Lower leg skin (tissue), 4 donors: Measurements from ENCODE around the gene DHX38. TPM values are rescaled to one million over a fixed set of nuclear protein-coding genes. Genes with fewer than 3 reads are reported as not detected.

Source experiments
- DNase-seq, 2 donors: peaks; one replicate each; pipeline ENCODE4 v3.0.0-alpha.2; 2019; ENCODE audit warnings: low spot score in 2 of 2
- H3K4me3 ChIP-seq: fragments of 200-600 bp; sonication (generic); 2 replicates; pipeline ENCODE4 v1.5.1; 2017; ENCODE audit warnings: mild to moderate bottlenecking, low read depth; ENCODE audit not compliant: poor library complexity, severe bottlenecking
- POLR2A ChIP-seq, 2 donors: fragments of 450-650 bp; IDR thresholded peaks; one replicate each; pipeline ENCODE4 v1.6.1; 2016 to 2017; ENCODE audit warnings: antibody characterized with exemption in 2 of 2, mild to moderate bottlenecking in 1 of 2, moderate library complexity in 1 of 2
- WGBS, 2 donors: methylation state at CpG; one replicate each; pipeline ENCODE4 v1.1.5; 2018; 5-methylcytosine and 5-hydroxymethylcytosine counted together
- intact Hi-C: fragments of 100-400 bp; cut with DNase I; formaldehyde crosslinking; loops from one replicate; pipeline ENCODE4 v1.15.0; 2023; ENCODE audit warnings: low total_unique reads
- total RNA-seq, 4 donors: library from RNA; depleted of rRNA; stranded (reverse); fragments of >200 nt; gene quantifications; one replicate each; pipeline ENCODE4 v1.1.0, GENCODE V29; 2016
- TF ChIP-seq, protein P1 (sequence below), 3 donors: fragments of 450-650 bp; IDR thresholded peaks; one replicate each; pipeline ENCODE4 v1.5.1; 2016; ENCODE audit warnings: antibody characterized with exemption in 3 of 3, mild to moderate bottlenecking in 3 of 3, moderate library complexity in 2 of 3

Gene DHX38
- total RNA-seq, 4 donors from 2014 or later = 47.1 to 93.4 (median 51.2) TPM

DNA sequence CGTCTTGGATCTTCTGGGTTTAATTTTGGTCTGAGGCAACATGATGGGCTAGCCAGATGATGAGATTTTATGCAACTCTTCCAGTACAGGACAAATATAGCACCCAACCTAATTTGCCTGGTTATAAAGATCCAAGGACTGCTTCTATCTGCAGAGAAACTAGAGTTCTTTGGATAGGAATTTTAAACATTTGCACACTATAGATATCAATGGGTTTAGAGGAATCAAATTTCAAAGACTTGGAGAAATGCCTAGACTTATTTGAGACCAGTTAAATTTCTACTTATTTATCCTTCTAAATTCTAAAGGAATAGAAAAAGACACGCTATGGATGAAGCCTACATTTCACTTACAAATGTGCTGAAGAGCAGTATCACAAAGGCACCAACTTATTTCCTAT is 65.7 kb downstream of the DHX38 start:
- TF ChIP-seq, protein P1, sequence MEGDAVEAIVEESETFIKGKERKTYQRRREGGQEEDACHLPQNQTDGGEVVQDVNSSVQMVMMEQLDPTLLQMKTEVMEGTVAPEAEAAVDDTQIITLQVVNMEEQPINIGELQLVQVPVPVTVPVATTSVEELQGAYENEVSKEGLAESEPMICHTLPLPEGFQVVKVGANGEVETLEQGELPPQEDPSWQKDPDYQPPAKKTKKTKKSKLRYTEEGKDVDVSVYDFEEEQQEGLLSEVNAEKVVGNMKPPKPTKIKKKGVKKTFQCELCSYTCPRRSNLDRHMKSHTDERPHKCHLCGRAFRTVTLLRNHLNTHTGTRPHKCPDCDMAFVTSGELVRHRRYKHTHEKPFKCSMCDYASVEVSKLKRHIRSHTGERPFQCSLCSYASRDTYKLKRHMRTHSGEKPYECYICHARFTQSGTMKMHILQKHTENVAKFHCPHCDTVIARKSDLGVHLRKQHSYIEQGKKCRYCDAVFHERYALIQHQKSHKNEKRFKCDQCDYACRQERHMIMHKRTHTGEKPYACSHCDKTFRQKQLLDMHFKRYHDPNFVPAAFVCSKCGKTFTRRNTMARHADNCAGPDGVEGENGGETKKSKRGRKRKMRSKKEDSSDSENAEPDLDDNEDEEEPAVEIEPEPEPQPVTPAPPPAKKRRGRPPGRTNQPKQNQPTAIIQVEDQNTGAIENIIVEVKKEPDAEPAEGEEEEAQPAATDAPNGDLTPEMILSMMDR (IDR thresholded peaks at IDR 0.05) = no peak
- no peak for TF ChIP-seq POLR2A (IDR thresholded peaks at IDR 0.05)
- 22 to 27% methylated on average over 2 of the region's 2 CpGs for WGBS, 2 donors
- intact Hi-C loops = no loop called here
- no peak overlapping the region for H3K4me3 ChIP-seq
- DNase-seq = no peak

- 28% methylated on average over 2 of the region's 2 CpGs for WGBS, 2 donors
These were observed 66.2 kb downstream of the DHX38 start for GRCh38 chr16:72159801-72160200.

DNA sequence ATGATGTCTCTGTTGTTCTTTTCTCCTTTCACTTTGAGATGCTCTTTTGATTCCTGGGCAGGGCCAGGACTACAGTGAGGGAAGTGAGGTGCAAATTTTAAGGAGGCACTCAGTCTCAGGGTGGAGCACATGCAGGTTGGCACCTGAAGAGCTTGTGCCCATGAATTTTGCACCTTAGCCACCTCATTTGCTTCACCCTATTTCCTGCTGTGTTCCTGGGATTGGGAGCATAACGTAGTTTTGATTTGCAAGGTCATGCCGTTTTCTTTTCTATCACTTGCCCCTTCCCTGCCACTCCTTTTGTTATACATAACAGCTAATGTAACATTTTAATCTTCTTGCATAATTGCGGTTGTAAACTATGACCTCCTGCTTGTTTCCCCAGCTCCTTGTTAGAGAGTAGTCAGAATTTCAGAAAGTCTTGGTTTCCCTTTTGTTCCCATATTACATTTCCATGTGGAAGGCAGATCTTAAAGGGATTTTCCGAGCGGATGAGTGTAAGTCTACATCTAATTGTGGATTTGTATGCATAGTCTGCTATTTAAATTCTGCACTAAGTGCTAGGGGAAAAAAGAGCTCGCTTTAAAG is 68.6 kb downstream of the DHX38 start:
- 76 to 79% methylated on average over 6 of the region's 6 CpGs for WGBS, 2 donors

More at GRCh38 chr16:72159801-72160200, 66.2 kb downstream of the DHX38 start:
- intact Hi-C loops = no loop called here
- no peak overlapping the region for H3K4me3 ChIP-seq
- DNase-seq = no peak
- TF ChIP-seq, protein P1 (IDR thresholded peaks at IDR 0.05) = no peak
- no peak for TF ChIP-seq POLR2A (IDR thresholded peaks at IDR 0.05)

More for the DNA sequence above, 68.6 kb downstream of the DHX38 start:
- intact Hi-C loops = no loop called here
- no peak for DNase-seq
- no peak overlapping the region for H3K4me3 ChIP-seq
- TF ChIP-seq POLR2A (IDR thresholded peaks at IDR 0.05) = no peak
- TF ChIP-seq, protein P1 (IDR thresholded peaks at IDR 0.05) = no peak

Other genes starting within 250 kb of the DHX38 start
- gene ATXN1L, start 247.9 kb upstream of the DHX38 start, total RNA-seq = 10 to 100 TPM; 21.8 to 29.7 (median 27.2) TPM
- 10 to 100 TPM; 13.6 to 21.0 (median 17.2) TPM for gene ZNF821, start 209.7 kb upstream of the DHX38 start, total RNA-seq
- gene IST1, start 198.3 kb upstream of the DHX38 start, total RNA-seq = 100 to 1,000 TPM; 153 to 227 (median 197) TPM
- gene PKD1L3, start 93.4 kb upstream of the DHX38 start, total RNA-seq = under 1 TPM in 2 of 4 donors, not detected in 2; 0.06 to 0.44 TPM
- gene DHODH, start 85.1 kb upstream of the DHX38 start, total RNA-seq = 1 to 10 TPM; 3.7 to 7.3 (median 4.7) TPM
- gene HP, start 39.3 kb upstream of the DHX38 start, total RNA-seq = 1 to 10 TPM in 1 of 4 donors, not detected in 3; 1.3 TPM
- 1 to 10 TPM in 1 of 4 donors, under 1 TPM in 1, not detected in 2; 0.54 to 1.3 TPM for gene HPR, start 30.6 kb upstream of the DHX38 start, total RNA-seq
- gene TXNL4B, start 227 bp upstream of the DHX38 start, total RNA-seq = 10 to 100 TPM; 10.5 to 12.4 (median 11.4) TPM
- gene PMFBP1, start 78.3 kb downstream of the DHX38 start, total RNA-seq = 1 to 10 TPM in 2 of 4 donors, under 1 TPM in 2; 0.17 to 2.9 (median 1.0) TPM